Astrocyte of the cerebellum (primary cell): ENCODE measurements around the gene SDK2.
A peak's percentile ranks its signal among the peaks of the same experiment; 100 is the strongest.
"Not testable (repeated sequence)": the region's sequence is repeated elsewhere in the genome, so short reads cannot be mapped to it uniquely, and the experiment has no call there.

ENCODE experiments used
- DNase-seq: peaks from one replicate; pipeline ENCODE4 v3.0.0-alpha.2; 2011; ENCODE audit warnings: low read depth
- H3K4me3 ChIP-seq: 2 replicates; pipeline ENCODE4 v1.5.1; 2011; ENCODE audit warnings: mild to moderate bottlenecking, low read depth, low read length, moderate library complexity
- CTCF ChIP-seq: IDR thresholded peaks from 2 replicates; pipeline ENCODE4 v1.5.1; 2012; ENCODE audit warnings: low read length, low read depth, moderate library complexity, mild to moderate bottlenecking; ENCODE audit errors: missing control alignments
- in situ Hi-C: cut with HindIII; loops from 2 replicates; pipeline ENCODE4 v1.10.0; 2017; ENCODE audit warnings: low sequenced_read_pairs

Gene SDK2

GRCh38 chr17:73463821-73464220 lies 180.4 kb downstream of the SDK2 start:
- in situ Hi-C loops: no loop called here
- H3K4me3 ChIP-seq: no peak overlapping the region
- DNase-seq: peak; percentile 19
- no peak for TF ChIP-seq CTCF

- in situ Hi-C loops: no loop called here
- no peak overlapping the region for H3K4me3 ChIP-seq
- TF ChIP-seq CTCF: no peak
- no peak for DNase-seq
Measured at GRCh38 chr17:73462823-73463222, 181.4 kb downstream of the SDK2 start.

GRCh38 chr17:73459980-73460379 lies 184.3 kb downstream of the SDK2 start:
- TF ChIP-seq CTCF: no peak

GRCh38 chr17:73455767-73456166 lies 188.5 kb downstream of the SDK2 start:
- in situ Hi-C loops: loop anchor here (10.0 kb wide), 1 partner anchor 259 kb away; no protein-coding TSS in a partner anchor
- H3K4me3 ChIP-seq: no peak overlapping the region
- TF ChIP-seq CTCF: no peak
- no peak for DNase-seq

More at GRCh38 chr17:73459980-73460379, 184.3 kb downstream of the SDK2 start:
- no peak for DNase-seq
- H3K4me3 ChIP-seq: no peak overlapping the region
- in situ Hi-C loops: loop anchor here (10.0 kb wide), 1 partner anchor 255 kb away; no protein-coding TSS in a partner anchor

GRCh38 chr17:73455050-73455687 lies 189.1 kb downstream of the SDK2 start:
- TF ChIP-seq CTCF: no peak
- H3K4me3 ChIP-seq: no peak overlapping the region
- no peak for DNase-seq
- in situ Hi-C loops: loop anchor here (10.0 kb wide), 1 partner anchor 260 kb away; no protein-coding TSS in a partner anchor

GRCh38 chr17:73453494-73453893 lies 190.8 kb downstream of the SDK2 start:
- in situ Hi-C loops: loop anchor here (10.0 kb wide), 1 partner anchor 261 kb away; no protein-coding TSS in a partner anchor
- not testable (repeated sequence) for H3K4me3 ChIP-seq, DNase-seq

GRCh38 chr17:73453090-73453489 lies 191.2 kb downstream of the SDK2 start:
- DNase-seq: no peak
- TF ChIP-seq CTCF: no peak
- H3K4me3 ChIP-seq: no peak overlapping the region
- in situ Hi-C loops: loop anchor here (10.0 kb wide), 1 partner anchor 262 kb away; no protein-coding TSS in a partner anchor
